Karpas-422 (cell line): ENCODE measurements around the gene DBNDD1. TPM values are rescaled to one million over a fixed set of nuclear protein-coding genes. Genes with fewer than 3 reads are reported as not detected.
"Not testable (repeated sequence)": the region's sequence is repeated elsewhere in the genome, so short reads cannot be mapped to it uniquely, and the experiment has no call there.

ENCODE experiments used
- DNase-seq: peaks from one replicate; pipeline ENCODE4 v3.0.0-alpha.2; 2015
- H2AFZ ChIP-seq: fragments of 200-600 bp; sonication (generic); 2 replicates; pipeline ENCODE4 v1.6.1; 2014; ENCODE audit warnings: antibody characterized with exemption, low read length, mixed read lengths
- H3K27ac ChIP-seq: fragments of 200-600 bp; sonication (generic); 2 replicates; pipeline ENCODE4 v1.5.1; 2014; ENCODE audit warnings: mild to moderate bottlenecking, low read length, moderate library complexity
- H3K27me3 ChIP-seq: fragments of 200-600 bp; sonication (generic); 2 replicates; pipeline ENCODE4 v1.6.1; 2014; ENCODE audit warnings: low read length, mixed read lengths
- H3K36me3 ChIP-seq: fragments of 200-600 bp; sonication (generic); 2 replicates; pipeline ENCODE4 v1.6.1; 2014; ENCODE audit warnings: low read length, mixed read lengths; ENCODE audit not compliant: insufficient read depth
- H3K4me1 ChIP-seq: fragments of 200-600 bp; sonication (generic); 2 replicates; pipeline ENCODE4 v1.6.1; 2014; ENCODE audit warnings: mild to moderate bottlenecking, low read length, mixed read lengths
- H3K4me2 ChIP-seq: fragments of 200-600 bp; sonication (generic); 2 replicates; pipeline ENCODE4 v1.6.1; 2014; ENCODE audit warnings: low read length, low read depth, mild to moderate bottlenecking; ENCODE audit not compliant: poor library complexity, severe bottlenecking
- H3K4me3 ChIP-seq: fragments of 200-600 bp; sonication (generic); 2 replicates; pipeline ENCODE4 v1.5.1; 2014; ENCODE audit warnings: mild to moderate bottlenecking, antibody characterized with exemption, low read length, mixed read lengths
- H3K79me2 ChIP-seq: fragments of 200-600 bp; sonication (generic); 2 replicates; pipeline ENCODE4 v1.6.1; 2014; ENCODE audit warnings: mild to moderate bottlenecking, low read length, mixed read lengths
- H3K9ac ChIP-seq: fragments of 200-600 bp; sonication (generic); 2 replicates; pipeline ENCODE4 v1.6.0; 2014; ENCODE audit warnings: low read length
- H3K9me2 ChIP-seq: fragments of 200-600 bp; sonication (generic), shearing (Covaris generic); replicated peaks from 2 replicates; pipeline ENCODE4 v1.6.0; 2014; ENCODE audit warnings: mild to moderate bottlenecking, low read length, moderate library complexity; ENCODE audit not compliant: insufficient read depth
- H3K9me3 ChIP-seq: fragments of 300-700, 200-600 bp; sonication (generic); 2 replicates; pipeline ENCODE4 v1.6.1; 2014; ENCODE audit warnings: low read length, mixed read lengths
- H4K20me1 ChIP-seq: fragments of 200-600 bp; sonication (generic); 2 replicates; pipeline ENCODE4 v1.6.1; 2014; ENCODE audit warnings: mild to moderate bottlenecking, antibody characterized with exemption, low read length, low read depth; ENCODE audit not compliant: insufficient read depth
- total RNA-seq: library from RNA; depleted of rRNA; stranded (reverse); fragments of >200 nt; shearing (Covaris generic); gene quantifications from 2 replicates; pipeline ENCODE4 v1.2.3, GENCODE V29; 2014; ENCODE audit warnings: low replicate concordance

Gene DBNDD1
- total RNA-seq, 1 experiment from 2014 or later: not detected

GRCh38 chr16:90012991-90013745 is 6.1 kb downstream of the DBNDD1 start:
- H2AFZ ChIP-seq: no peak overlapping the region
- H3K36me3 ChIP-seq: no peaks in the 10 kb centered on the region
- H3K4me1 ChIP-seq: peaks cover 14% of the 10 kb centered on the region
- no peak overlapping the region for H3K27ac ChIP-seq
- H3K4me3 ChIP-seq: no peak overlapping the region
- H3K79me2 ChIP-seq: no peaks in the 10 kb centered on the region
- H3K9ac ChIP-seq: no peak overlapping the region
- DNase-seq: peak; percentile 53
- no peaks in the 10 kb centered on the region for H3K9me3 ChIP-seq
- no peak overlapping the region for H3K4me2 ChIP-seq
- H3K9me2 ChIP-seq: no peaks in the 10 kb centered on the region
- peaks cover 21% of the 10 kb centered on the region for H4K20me1 ChIP-seq
- no peaks in the 10 kb centered on the region for H3K27me3 ChIP-seq

- peaks cover 17% of the 10 kb centered on the region; the same call in 1 of the 2 replicates for H4K20me1 ChIP-seq
- peaks cover 25% of the 10 kb centered on the region for H3K4me1 ChIP-seq
- no peak for DNase-seq
- H3K9me2 ChIP-seq: no peaks in the 10 kb centered on the region
- no peaks in the 10 kb centered on the region for H3K27me3 ChIP-seq
- H3K36me3 ChIP-seq: no peaks in the 10 kb centered on the region
- H2AFZ ChIP-seq: no peak overlapping the region
- no peak overlapping the region for H3K9ac ChIP-seq
- no peak overlapping the region for H3K4me3 ChIP-seq
- H3K27ac ChIP-seq: no peak overlapping the region
- no peaks in the 10 kb centered on the region for H3K9me3 ChIP-seq
- no peak overlapping the region for H3K4me2 ChIP-seq
- no peaks in the 10 kb centered on the region for H3K79me2 ChIP-seq
Observed at GRCh38 chr16:90011908-90012501, 7.3 kb downstream of the DBNDD1 start.

GRCh38 chr16:90011508-90011819 is 7.8 kb downstream of the DBNDD1 start:
- Histone ChIP-seq H3K9me3 (no peaks in the 10 kb centered on the region), H3K4me1 (peaks cover 30% of the 10 kb centered on the region)
- no peak for DNase-seq

GRCh38 chr16:90010676-90011507 is 8.4 kb downstream of the DBNDD1 start:
- H3K36me3 ChIP-seq: no peaks in the 10 kb centered on the region
- DNase-seq: no peak
- H3K4me1 ChIP-seq: peaks cover 30% of the 10 kb centered on the region
- no peaks in the 10 kb centered on the region for H3K9me2 ChIP-seq
- H4K20me1 ChIP-seq: peaks cover 17% of the 10 kb centered on the region; the same call in 1 of the 2 replicates
- H3K27me3 ChIP-seq: no peaks in the 10 kb centered on the region
- no peaks in the 10 kb centered on the region for H3K9me3 ChIP-seq
- H3K9ac ChIP-seq: no peak overlapping the region
- no peak overlapping the region for H3K27ac ChIP-seq
- no peak overlapping the region for H3K4me3 ChIP-seq
- H3K4me2 ChIP-seq: no peak overlapping the region
- no peaks in the 10 kb centered on the region for H3K79me2 ChIP-seq
- H2AFZ ChIP-seq: no peak overlapping the region

More at GRCh38 chr16:90011508-90011819, 7.8 kb downstream of the DBNDD1 start:
- Histone ChIP-seq H3K27me3 (no peaks in the 10 kb centered on the region), H3K9ac (no peak overlapping the region), H3K36me3 (no peaks in the 10 kb centered on the region), H3K79me2 (no peaks in the 10 kb centered on the region), H3K4me2 (no peak overlapping the region), H3K4me3 (no peak overlapping the region), H4K20me1 (peaks cover 17% of the 10 kb centered on the region; the same call in 1 of the 2 replicates), H3K27ac (no peak overlapping the region), H2AFZ (no peak overlapping the region), H3K9me2 (no peaks in the 10 kb centered on the region)

GRCh38 chr16:90009172-90009899 is 9.9 kb downstream of the DBNDD1 start:
- H3K9me2 ChIP-seq: no peaks in the 10 kb centered on the region
- H3K27me3 ChIP-seq: no peaks in the 10 kb centered on the region
- no peaks in the 10 kb centered on the region for H3K79me2 ChIP-seq
- no peak overlapping the region for H2AFZ ChIP-seq
- no peaks in the 10 kb centered on the region for H3K36me3 ChIP-seq
- 0 out of 2 replicates have a peak overlapping the region, but pooled peaks have one; percentile 11 for H3K9ac ChIP-seq
- no peak overlapping the region for H3K27ac ChIP-seq
- peaks cover 30% of the 10 kb centered on the region for H3K4me1 ChIP-seq
- H4K20me1 ChIP-seq: peaks cover 13% of the 10 kb centered on the region; the same call in 1 of the 2 replicates
- no peak for DNase-seq
- no peak overlapping the region for H3K4me2 ChIP-seq
- H3K4me3 ChIP-seq: no peak overlapping the region
- H3K9me3 ChIP-seq: no peaks in the 10 kb centered on the region

- no peaks in the 10 kb centered on the region for H3K36me3 ChIP-seq
- no peak overlapping the region for H3K4me2 ChIP-seq
- H3K9ac ChIP-seq: peak overlapping the region; percentile 11
- peak overlapping the region; percentile 84 for H3K27ac ChIP-seq
- no peaks in the 10 kb centered on the region for H3K27me3 ChIP-seq
- H2AFZ ChIP-seq: no peak overlapping the region
- H3K4me3 ChIP-seq: no peak overlapping the region
- no peaks in the 10 kb centered on the region for H3K9me3 ChIP-seq
- H4K20me1 ChIP-seq: peaks cover 13% of the 10 kb centered on the region; the same call in 1 of the 2 replicates
- H3K9me2 ChIP-seq: no peaks in the 10 kb centered on the region
- no peaks in the 10 kb centered on the region for H3K79me2 ChIP-seq
- peak; percentile 68 for DNase-seq
- peaks cover 30% of the 10 kb centered on the region for H3K4me1 ChIP-seq
Observed at GRCh38 chr16:90008708-90009145, 10.5 kb downstream of the DBNDD1 start.

- H3K79me2 ChIP-seq, H3K36me3 ChIP-seq, H3K9me2 ChIP-seq, H3K27me3 ChIP-seq, H3K4me3 ChIP-seq, H2AFZ ChIP-seq, H3K9me3 ChIP-seq: not testable (repeated sequence)
- DNase-seq: peak; percentile 63
- peak overlapping the region; percentile 30 for H3K4me2 ChIP-seq
- peak overlapping the region; percentile 16; the same call in 1 of the 2 replicates for H3K9ac ChIP-seq
- peak overlapping the region; percentile 84 for H3K27ac ChIP-seq
- peaks cover 28% of the 10 kb centered on the region for H3K4me1 ChIP-seq
- H4K20me1 ChIP-seq: peaks cover 13% of the 10 kb centered on the region; the same call in 1 of the 2 replicates
Observed at GRCh38 chr16:90007635-90008234, 11.5 kb downstream of the DBNDD1 start.
